GM19438 (cell line): ENCODE results near the gene COL25A1.
"Not testable (repeated sequence)": the region's sequence is repeated elsewhere in the genome, so short reads cannot be mapped to it uniquely, and the experiment has no call there.

ENCODE experiments used
- ATAC-seq: cut with Tn5 transposase; IDR thresholded peaks from one replicate; pipeline ENCODE4 v1.9.1; 2021; ENCODE audit warnings: low read depth; ENCODE audit not compliant: unreplicated experiment

Gene COL25A1

DNA sequence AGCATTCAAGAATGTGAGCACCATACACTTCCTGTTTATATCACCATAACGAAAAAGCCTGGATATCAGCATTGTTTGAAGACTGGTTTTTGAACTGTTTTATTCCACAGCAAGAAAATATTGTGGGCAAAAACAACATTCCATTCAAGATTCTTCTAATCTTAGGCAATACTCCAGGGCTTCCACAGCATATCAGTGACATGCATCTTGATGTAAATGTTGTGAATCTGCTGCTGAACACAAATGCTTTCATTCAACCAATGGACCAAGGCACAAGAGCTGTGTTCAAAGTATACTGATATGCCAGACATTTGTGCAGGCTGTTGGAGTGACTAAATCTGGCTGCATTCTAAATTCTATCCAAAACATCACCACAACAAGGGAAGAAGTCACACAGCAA, 279.5 kb downstream of the COL25A1 start:
- no peak for ATAC-seq

DNA sequence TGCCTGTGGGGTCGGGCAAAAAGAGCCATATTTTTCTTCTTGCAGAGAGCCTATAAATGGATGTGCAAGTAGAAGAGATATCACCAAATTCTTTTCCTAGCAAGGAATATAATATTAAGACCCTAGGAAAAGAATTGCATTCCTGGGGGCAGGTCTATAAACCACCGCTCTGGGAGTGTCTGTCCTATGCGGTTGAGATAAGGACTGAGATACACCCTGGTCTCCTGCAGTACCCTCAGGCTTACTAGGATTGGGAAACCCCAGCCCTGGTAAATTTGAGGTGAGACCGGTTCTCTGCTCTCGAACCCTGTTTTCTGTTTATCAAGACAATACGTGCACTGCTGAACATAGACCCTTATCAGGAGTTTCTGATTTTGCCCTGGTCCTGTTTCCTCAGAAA, 280.8 kb downstream of the COL25A1 start:
- not testable (repeated sequence) for ATAC-seq

- ATAC-seq, result no peak
These were observed 281.6 kb downstream of the COL25A1 start for GRCh38 chr4:109020861-109021260.

- ATAC-seq, result no peak
These were observed 286.3 kb downstream of the COL25A1 start for GRCh38 chr4:109016200-109016599.

DNA sequence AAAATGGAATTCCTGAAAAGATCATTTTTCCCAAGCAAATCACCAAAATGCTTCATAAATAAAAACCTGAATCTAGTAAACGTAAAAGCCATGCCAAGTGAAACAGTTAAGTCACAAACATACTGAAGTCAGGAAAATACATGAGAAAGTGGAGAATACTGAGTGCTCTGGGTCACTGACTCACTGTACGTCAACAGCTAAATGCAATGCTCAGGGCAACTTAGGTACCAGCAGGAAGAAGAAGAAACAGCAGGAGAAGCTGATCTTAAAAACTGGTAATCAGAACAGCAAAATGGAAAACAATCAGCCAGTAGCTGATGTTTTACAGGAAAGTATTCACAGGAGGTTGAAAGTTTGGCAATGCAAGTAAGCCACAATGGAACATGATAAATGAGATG, 287.0 kb downstream of the COL25A1 start:
- ATAC-seq, result no peak

DNA sequence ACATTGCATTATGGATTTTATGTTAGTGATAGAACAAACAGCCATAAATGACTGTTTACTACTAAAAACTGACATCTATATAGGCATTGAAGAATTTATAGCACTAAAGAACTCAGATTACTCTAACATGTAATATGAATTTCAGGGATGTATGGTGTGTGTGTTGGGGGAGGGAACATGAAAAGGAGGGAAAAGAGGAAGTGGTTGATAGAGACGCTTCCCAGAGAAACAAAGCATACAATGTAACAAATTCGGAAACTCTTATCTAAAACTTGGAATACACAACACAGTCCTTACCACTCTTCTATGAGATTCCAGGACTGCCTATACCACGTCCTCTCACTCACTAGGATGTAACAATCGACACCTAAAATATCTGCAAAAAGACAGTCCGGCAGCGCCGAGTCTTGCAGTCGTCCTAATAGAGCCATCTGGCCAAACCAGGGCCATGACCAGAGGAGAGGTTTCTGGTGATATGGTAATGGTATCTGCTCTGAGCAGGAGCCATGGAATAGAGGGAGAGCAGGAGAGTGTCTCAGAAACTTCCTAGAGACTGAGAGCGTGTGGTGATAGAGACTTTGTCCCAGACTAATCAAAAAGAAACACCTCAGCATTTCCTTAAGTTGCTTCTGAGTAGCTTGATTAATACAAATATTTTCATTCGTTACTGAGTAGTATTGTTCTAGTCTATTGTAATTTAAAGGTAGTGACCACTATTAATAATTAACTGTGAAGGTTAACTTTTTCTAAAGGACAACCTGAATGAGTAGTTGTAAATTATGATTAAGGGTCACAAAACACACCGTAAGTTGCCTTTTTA, 287.7 kb downstream of the COL25A1 start:
- ATAC-seq, result no peak

GRCh38 chr4:109012286-109012880, 290.1 kb downstream of the COL25A1 start:
- ATAC-seq, result no peak

- no peak for ATAC-seq
These were observed 291.0 kb downstream of the COL25A1 start for GRCh38 chr4:109011241-109012026.

GRCh38 chr4:109010521-109010920, 291.9 kb downstream of the COL25A1 start:
- no peak for ATAC-seq

DNA sequence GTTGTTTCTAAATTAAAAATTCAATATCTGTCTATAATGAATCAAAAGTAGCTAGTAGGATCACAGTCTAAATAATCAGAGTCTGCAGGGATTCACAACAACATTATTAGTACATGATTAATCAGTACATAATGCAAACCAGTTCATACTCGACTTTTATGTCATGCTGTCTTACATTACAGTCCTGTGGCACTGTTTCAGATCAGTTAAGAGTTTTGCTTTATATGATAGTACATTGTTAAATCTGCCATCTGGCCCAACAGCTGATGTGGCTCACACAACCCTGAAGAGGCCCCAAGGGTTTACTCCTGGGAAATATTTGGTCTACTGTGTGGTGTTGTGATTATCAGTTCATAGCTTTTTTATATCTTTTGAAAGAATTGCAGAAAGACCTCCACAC, 292.5 kb downstream of the COL25A1 start:
- ATAC-seq, result no peak

GRCh38 chr4:109007976-109008375, 294.5 kb downstream of the COL25A1 start:
- no peak for ATAC-seq

DNA sequence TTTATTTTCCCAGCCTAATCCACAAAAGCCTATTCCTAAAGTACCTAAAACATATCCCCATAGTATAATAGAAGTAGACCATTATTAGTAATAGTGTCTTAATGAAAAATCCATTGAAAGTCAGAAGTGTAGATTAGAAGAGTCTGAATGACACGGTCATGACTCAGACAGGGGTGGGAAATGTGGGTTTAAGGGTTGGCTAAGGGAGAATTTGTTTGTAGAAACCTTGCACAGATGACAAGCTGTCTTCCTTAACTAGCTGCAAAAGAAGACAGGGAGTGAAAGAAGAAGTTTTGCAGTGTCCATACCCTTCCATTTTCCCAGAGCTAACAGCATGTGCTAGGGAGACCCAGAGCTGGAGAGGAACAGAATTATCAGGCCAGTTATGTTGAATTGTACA, 296.9 kb downstream of the COL25A1 start:
- no peak for ATAC-seq

DNA sequence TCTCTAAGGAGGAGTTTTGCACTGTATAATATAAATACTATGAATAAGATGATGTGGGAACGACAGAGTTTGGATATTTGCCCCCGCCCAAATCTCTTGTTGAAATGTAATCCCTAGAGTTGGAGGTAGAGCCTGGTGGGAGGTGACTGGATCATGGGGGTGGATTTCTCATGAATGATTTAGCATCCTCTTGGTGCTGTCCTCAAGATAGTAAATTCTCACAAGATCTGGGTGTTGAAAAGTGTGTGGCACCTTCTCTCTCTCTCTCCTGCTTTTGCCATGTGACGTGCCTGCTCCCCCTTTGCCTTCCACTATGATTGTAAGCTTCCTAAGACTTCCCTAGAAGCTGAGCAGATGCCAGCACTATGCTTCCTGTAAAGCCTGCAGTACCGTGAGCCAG, 298.0 kb downstream of the COL25A1 start:
- ATAC-seq, result no peak

- ATAC-seq, result no peak
These were observed 298.5 kb downstream of the COL25A1 start for GRCh38 chr4:109003964-109004363.

DNA sequence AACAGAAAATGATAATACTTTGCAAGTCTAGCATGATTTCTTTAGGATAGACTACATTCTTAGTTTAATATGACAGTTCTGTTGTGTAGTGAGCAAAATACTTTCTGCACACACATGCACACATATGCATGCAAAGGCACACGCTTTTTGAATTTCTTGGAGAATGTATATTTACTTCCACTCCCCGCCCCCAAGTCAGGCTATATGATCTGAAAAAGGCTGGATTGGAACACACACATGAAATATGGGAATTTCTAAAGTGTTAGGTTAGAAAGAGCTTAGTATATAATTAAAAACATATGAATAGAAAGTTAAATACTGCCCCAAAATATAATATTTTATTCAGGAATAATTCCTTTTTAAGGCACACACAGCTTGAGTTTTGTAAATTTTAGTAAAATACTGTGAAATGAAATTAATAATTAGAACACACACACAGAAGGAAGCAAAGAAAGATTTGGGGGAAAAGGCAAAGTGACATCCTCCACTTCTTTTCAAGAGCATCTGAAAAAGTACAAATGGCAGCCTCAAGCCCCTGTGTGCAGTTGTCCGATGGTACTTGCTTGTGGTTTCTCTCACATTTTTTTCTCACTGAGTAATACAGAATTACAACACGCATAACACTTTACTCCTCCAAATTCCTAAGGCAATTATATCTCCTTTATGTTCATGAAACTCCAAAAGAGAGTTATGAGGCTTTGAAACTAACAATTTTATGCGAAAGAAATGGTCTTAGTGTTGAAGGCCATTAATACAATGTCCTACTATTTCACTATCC, 310.7 kb downstream of the COL25A1 start:
- ATAC-seq, result no peak

DNA sequence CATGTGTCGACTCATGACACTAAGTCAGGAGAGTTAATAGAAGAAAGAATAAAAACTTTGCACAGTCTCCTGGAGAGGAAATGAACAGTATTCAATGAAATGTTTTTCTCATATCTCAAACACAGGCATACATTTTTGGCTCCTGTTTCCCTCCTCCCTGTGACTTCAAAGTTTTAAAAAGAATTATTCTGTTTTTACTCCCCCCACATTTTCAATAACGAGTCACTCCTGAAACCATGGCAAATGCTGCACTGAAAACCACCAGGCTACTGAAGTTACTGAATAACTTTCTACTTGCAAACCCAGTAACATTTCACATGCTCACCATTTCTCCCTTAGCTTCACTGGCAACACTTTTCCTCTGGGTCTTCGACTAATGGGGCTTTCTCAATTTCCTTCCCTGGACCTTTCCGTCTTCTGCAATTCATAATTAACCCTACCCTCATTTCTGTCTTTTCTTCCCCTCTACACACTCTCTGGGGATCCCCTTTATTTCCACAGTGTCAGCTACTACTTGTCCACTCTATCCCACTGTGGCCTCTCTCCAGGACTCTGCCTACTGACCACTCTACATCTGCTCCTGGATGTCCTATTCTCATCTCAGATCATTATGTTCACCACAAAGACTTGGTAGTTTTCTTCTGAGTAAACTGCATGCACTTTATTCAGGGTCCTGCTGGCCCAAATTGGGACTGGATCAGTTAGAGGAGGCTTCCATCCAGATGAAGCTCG, 313.8 kb downstream of the COL25A1 start:
- ATAC-seq, result no peak

DNA sequence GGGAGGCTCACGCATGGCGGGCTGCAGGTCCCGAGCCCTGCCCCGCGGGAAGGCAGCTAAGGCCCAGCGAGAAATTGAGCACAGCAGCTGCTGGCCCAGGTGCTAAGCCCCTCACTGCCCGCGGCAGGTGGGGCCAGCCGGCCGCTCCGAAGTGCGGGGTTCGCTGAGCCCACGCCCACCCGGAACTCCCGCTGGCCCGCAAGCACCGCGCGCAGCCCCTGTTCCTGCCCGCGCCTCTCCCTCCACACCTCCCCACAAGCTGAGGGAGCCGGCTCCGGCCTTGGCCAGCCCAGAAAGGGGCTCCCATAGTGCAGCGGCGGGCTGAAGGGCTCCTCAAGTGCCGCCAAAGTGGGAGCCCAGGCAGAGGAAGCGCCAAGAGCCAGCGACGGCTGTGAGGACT, 318.0 kb downstream of the COL25A1 start:
- not testable (repeated sequence) for ATAC-seq

GRCh38 chr4:108982402-108983185, 319.9 kb downstream of the COL25A1 start:
- ATAC-seq, result no peak
